Left lung (tissue), 10 donors: ENCODE data around the gene VANGL2. TPM values are rescaled to one million over a fixed set of nuclear protein-coding genes. Genes with fewer than 3 reads are reported as not detected.

Experiments used
- ATAC-seq: fragments of 200-7000 bp; cut with Tn5 transposase; one replicate; pipeline ENCODE4 v1.9.1; 2020; ENCODE audit warnings: moderate library complexity
- DNase-seq, 4 donors: peaks; one replicate each; pipeline ENCODE4 v3.0.0-alpha.2; 2013 to 2020
- H3K27ac ChIP-seq, 2 donors: fragments of 200-600 bp; sonication (generic) in 1 of 2; one replicate each; pipeline versions ENCODE4 v1.5.0 to v1.8.0; 2020 to 2021
- H3K27me3 ChIP-seq, 2 donors: fragments of 200-600 bp; sonication (generic) in 1 of 2; one replicate each; pipeline versions ENCODE4 v1.5.0 to v1.8.0; 2020 to 2021
- H3K36me3 ChIP-seq, 2 donors: fragments of 200-600 bp; sonication (generic) in 1 of 2; one replicate each; pipeline versions ENCODE4 v1.5.0 to v1.8.0; 2020 to 2021
- H3K4me1 ChIP-seq, 2 donors: fragments of 200-600 bp; one replicate each; pipeline ENCODE4 v1.8.0; 2021
- H3K4me3 ChIP-seq, 2 donors: fragments of 200-600 bp; sonication (generic) in 1 of 2; one replicate each; pipeline versions ENCODE4 v1.5.0 to v1.8.0; 2020 to 2021; ENCODE audit warnings: mild to moderate bottlenecking in 1 of 2
- H3K9me3 ChIP-seq, 2 donors: fragments of 200-600 bp; sonication (generic) in 1 of 2; one replicate each; pipeline versions ENCODE4 v1.5.0 to v1.8.0; 2020 to 2021
- intact Hi-C, 2 donors: fragments of 100-400 bp; cut with DNase I; formaldehyde crosslinking; loops; one replicate each; pipeline versions ENCODE4 v1.11.2 to v1.14.2; 2022
- polyA plus RNA-seq, 6 donors: library from polyadenylated mRNA; unstranded; fragments of 120-200 nt; gene quantifications; one replicate each; pipeline ENCODE4 v1.2.1, GENCODE V29; 2013; ENCODE audit not compliant: insufficient read length in 6 of 6
- total RNA-seq, 2 donors: library from RNA; stranded (reverse); fragmentation: NEBNext Ultra II Directional; extraction: Animal tissue kit (Norgen Biotek cat#: 25700); gene quantifications; one replicate each; pipeline ENCODE4 v1.2.1, GENCODE V29; 2021
- TF ChIP-seq, protein P1 (sequence below), 2 donors: fragments of 200-600 bp; sonication (generic) in 1 of 2; IDR thresholded peaks; one replicate each; pipeline versions ENCODE4 v1.5.0 to v1.8.0; 2021; ENCODE audit warnings: antibody characterized with exemption in 2 of 2
- donor health status: DM: no; HTN: yes; CAD: no.
- donor health status: DM: no; HTN: no; CAD: no.

Gene VANGL2
- total and polyA plus RNA-seq, 8 donors, result 2.7 to 42.7 (median 37.7) TPM

- Histone ChIP-seq H3K9me3 (no peaks in the 10 kb centered on the region), H3K27ac (no peak overlapping the region), H3K36me3 (no peaks in the 10 kb centered on the region), H3K4me3 (no peak overlapping the region), H3K4me1 (no peaks in the 10 kb centered on the region), H3K27me3 (no peaks in the 10 kb centered on the region)
- TF ChIP-seq, protein P1, sequence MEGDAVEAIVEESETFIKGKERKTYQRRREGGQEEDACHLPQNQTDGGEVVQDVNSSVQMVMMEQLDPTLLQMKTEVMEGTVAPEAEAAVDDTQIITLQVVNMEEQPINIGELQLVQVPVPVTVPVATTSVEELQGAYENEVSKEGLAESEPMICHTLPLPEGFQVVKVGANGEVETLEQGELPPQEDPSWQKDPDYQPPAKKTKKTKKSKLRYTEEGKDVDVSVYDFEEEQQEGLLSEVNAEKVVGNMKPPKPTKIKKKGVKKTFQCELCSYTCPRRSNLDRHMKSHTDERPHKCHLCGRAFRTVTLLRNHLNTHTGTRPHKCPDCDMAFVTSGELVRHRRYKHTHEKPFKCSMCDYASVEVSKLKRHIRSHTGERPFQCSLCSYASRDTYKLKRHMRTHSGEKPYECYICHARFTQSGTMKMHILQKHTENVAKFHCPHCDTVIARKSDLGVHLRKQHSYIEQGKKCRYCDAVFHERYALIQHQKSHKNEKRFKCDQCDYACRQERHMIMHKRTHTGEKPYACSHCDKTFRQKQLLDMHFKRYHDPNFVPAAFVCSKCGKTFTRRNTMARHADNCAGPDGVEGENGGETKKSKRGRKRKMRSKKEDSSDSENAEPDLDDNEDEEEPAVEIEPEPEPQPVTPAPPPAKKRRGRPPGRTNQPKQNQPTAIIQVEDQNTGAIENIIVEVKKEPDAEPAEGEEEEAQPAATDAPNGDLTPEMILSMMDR (IDR thresholded peaks at IDR 0.05), result no peak
- DNase-seq, result peak in 1 of 4 donors; percentile 59
- intact Hi-C loops, result no loop called here
- no peak for ATAC-seq
Measured at GRCh38 chr1:160415696-160416290, 15.4 kb downstream of the VANGL2 start.

- no peaks in the 10 kb centered on the region for H3K4me1 ChIP-seq
- H3K27me3 ChIP-seq, result no peaks in the 10 kb centered on the region
- DNase-seq (peak in 1 of 4 donors; percentile 54), ATAC-seq (peak; percentile 76)
- intact Hi-C loops, result no loop called here
- H3K27ac ChIP-seq, result no peak overlapping the region
- TF ChIP-seq, protein P1 (IDR thresholded peaks at IDR 0.05), result no peak
- no peak overlapping the region for H3K4me3 ChIP-seq
- H3K36me3 ChIP-seq, result no peaks in the 10 kb centered on the region
- H3K9me3 ChIP-seq, result no peaks in the 10 kb centered on the region
Measured at GRCh38 chr1:160416369-160416768, 16.0 kb downstream of the VANGL2 start.

DNA sequence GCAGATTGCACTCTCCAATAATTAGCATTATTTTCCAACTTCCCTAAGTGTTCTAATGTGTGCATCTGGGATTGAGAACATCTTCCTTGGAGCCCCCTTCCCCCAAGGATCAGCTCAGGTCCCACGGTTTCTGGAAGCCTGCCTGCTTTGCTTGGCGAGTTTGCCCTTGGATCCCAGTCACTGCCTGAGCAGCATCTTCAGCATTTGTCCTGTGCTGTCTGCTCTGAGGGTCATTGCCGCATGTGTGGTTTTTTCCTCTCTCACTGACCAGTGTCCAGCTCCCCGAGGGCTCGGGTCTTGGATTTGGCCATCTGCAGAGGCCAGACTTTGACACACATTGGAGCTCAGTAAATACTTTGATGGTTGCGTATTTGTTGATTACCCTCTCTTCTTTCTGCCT, 18.1 kb downstream of the VANGL2 start:
- ATAC-seq, result no peak
- Histone ChIP-seq H3K9me3 (no peaks in the 10 kb centered on the region), H3K36me3 (no peaks in the 10 kb centered on the region), H3K4me3 (no peak overlapping the region), H3K27me3 (no peaks in the 10 kb centered on the region), H3K27ac (no peak overlapping the region), H3K4me1 (no peaks in the 10 kb centered on the region)
- intact Hi-C loops, result no loop called here
- DNase-seq, result no peak
- TF ChIP-seq, protein P1 (IDR thresholded peaks at IDR 0.05), result no peak

GRCh38 chr1:160419150-160419837, 18.9 kb downstream of the VANGL2 start:
- intact Hi-C loops, result no loop called here
- Histone ChIP-seq H3K27me3 (no peaks in the 10 kb centered on the region), H3K9me3 (no peaks in the 10 kb centered on the region), H3K27ac (no peak overlapping the region), H3K4me1 (no peaks in the 10 kb centered on the region), H3K4me3 (no peak overlapping the region), H3K36me3 (peaks cover 0 to 3% of the 10 kb centered on the region in 2 donors)
- DNase-seq (peak in 1 of 4 donors; percentile 73), ATAC-seq (no peak)
- TF ChIP-seq, protein P1 (IDR thresholded peaks at IDR 0.05), result no peak

GRCh38 chr1:160419838-160420169, 19.4 kb downstream of the VANGL2 start:
- Histone ChIP-seq H3K4me1 (no peaks in the 10 kb centered on the region), H3K36me3 (peaks cover 0 to 7% of the 10 kb centered on the region in 2 donors), H3K9me3 (no peaks in the 10 kb centered on the region), H3K4me3 (no peak overlapping the region), H3K27ac (no peak overlapping the region), H3K27me3 (no peaks in the 10 kb centered on the region)
- intact Hi-C loops, result no loop called here
- ATAC-seq, result no peak
- TF ChIP-seq, protein P1 (IDR thresholded peaks at IDR 0.05), result no peak
- no peak for DNase-seq
